ENCODE measurements around the gene NUDT19. TPM values are rescaled to one million over a fixed set of nuclear protein-coding genes. Genes with fewer than 3 reads are reported as not detected.

The NUDT19 gene
- total RNA-seq, 1 donor from 2014 or later, result 4.1 TPM

Other genes with a start within 250 kb of the NUDT19 start
- 92.2 TPM for gene PDCD5, start 110.6 kb upstream of the NUDT19 start, total RNA-seq (ENCODE audit: insufficient read depth, low replicate concordance)
- gene ANKRD27, start 16.6 kb upstream of the NUDT19 start, total RNA-seq (ENCODE audit: insufficient read depth, low replicate concordance), result 26.0 TPM
- 0.96 TPM for gene RGS9BP, start 16.0 kb upstream of the NUDT19 start, total RNA-seq (ENCODE audit: insufficient read depth, low replicate concordance)
- gene TDRD12, start 27.9 kb downstream of the NUDT19 start, total RNA-seq (ENCODE audit: insufficient read depth, low replicate concordance), result 0.48 TPM
- not detected for gene SLC7A9, start 177.9 kb downstream of the NUDT19 start, total RNA-seq (ENCODE audit: insufficient read depth, low replicate concordance)